ENCODE results near the gene ACTL7A.

GRCh38 chr9:108854094-108854493, 8.0 kb upstream of the ACTL7A start:
- TF ChIP-seq POLR2AphosphoS5 (IDR thresholded peaks at IDR 0.05; ENCODE audit: low read depth, low read length) (no peak), POLR2A (IDR thresholded peaks at IDR 0.05; ENCODE audit: low read depth, low read length) (no peak)

Data from GM12891 (cell line).